KG1 (cell line): ENCODE measurements around the gene SAC3D1.
A peak's percentile ranks its signal among the peaks of the same experiment; 100 is the strongest.
"Not testable (repeated sequence)": the region's sequence is repeated elsewhere in the genome, so short reads cannot be mapped to it uniquely, and the experiment has no call there.

Experiments
- DNase-seq: peaks from one replicate; lab custom pipeline; 2025; lab: John Stamatoyannopoulos, UW

Gene SAC3D1

DNA sequence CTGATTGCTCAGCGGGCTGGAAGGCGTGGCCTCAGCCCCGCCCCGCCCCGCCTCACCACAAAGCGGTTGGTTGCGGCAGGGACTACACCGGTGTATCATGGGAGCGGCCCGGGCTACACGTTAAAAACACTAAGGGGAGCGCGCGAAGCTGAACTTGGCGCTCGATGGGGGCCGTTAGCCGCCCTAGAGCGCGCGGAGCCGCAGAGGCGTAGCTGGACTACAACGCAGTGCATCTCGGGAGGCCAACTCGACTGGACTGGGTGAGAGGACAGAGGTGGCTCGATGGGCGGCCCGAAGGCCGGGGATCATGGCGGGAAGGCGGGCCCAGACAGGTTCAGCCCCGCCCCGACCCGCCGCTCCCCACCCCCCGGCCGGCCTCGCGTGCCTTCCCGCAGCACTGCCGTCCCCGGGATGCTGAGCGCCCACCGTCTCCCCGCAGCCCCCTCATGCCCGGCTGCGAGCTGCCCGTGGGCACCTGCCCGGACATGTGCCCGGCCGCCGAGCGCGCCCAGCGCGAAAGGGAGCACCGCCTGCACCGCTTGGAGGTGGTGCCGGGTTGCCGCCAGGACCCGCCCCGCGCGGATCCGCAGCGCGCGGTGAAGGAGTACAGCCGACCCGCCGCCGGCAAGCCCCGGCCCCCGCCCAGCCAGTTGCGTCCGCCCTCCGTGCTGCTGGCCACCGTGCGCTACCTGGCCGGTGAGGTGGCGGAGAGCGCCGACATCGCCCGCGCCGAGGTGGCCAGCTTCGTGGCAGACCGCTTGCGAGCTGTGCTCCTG, at the start of gene SAC3D1:
Gene SAC3D1 (plus strand): TSS at position 364 of the 776 bp plus-strand sequence. CDS start 83 bp downstream, at position 447.
- DNase-seq: peak; percentile 99

DNA sequence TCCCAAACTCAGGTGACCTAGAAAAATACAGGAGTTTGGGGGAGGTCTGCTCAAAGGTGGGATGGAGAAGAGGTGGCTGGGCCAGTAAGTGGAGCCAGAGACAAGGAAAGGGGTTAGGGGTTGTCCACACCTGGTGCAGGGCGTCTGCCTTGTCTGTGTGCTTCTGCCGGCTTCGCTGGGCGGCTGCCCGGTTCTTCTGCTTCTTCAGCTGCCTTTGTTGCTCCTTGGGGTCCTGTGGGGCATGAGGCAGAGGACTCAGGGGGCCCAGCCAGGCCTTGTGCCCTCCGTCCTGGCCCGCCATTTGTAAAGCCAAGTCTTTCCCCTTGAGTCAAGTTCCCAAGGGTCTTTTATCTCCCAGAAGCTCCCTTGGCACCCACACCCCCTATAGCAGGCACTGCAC, 46.7 kb upstream of the SAC3D1 start:
- DNase-seq: no peak

DNA sequence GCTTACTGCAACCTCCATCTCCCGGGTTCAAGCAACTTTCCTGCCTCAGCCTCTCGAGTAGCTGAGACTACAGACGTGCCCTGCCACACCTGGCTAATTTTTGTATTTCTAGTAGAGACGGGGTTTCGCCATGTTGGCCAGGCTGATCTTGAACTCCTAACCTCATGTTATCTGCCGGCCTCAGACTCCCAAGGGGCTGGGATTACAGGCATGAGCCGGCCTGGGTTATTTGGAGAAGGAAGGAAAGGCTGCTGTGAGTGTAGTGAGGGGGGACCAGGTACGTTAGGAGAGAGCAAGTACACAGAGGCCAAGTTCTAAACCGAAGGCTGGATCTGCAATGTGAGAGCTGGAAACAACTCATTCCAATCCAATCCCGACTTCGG, 44.7 kb upstream of the SAC3D1 start:
- DNase-seq: no peak

DNA sequence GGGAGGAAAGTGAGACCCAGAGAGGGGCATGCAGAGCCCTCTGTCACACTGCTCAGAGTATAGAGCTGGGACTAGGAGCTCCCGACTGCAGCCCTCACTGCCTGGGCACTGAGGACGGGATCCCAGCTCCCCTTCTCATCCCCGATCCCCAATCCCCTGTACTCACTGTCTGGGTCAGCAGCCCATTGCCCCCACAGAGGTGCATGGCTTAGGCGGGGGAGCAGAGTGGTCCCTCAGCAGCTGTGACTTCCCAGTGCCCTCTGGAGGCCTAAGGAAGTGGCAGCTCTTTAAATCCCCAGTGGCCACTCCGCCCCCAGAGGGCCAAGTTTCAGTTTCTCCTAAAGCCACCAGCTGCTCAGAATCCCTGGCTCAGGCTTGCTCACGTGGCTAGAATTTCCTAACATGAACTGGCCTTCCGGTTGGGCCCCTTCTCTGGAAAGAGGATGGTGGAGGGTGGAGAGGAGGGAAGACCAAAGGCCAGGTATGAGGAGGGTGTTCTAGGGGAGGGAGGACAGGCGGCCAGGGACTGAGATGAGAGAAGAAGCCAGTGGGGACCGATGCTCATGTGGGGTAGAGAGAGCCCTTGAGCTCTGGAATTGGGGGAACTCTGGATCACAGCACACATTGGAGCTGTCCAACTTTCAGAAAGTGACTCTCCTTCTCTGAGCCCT, 44.2 kb upstream of the SAC3D1 start, which contains the start of gene BATF2:
Gene BATF2 (minus strand): TSS at position 262 of the 671 bp plus-strand sequence. CDS start 57 bp downstream, at position 205.
- DNase-seq: no peak

DNA sequence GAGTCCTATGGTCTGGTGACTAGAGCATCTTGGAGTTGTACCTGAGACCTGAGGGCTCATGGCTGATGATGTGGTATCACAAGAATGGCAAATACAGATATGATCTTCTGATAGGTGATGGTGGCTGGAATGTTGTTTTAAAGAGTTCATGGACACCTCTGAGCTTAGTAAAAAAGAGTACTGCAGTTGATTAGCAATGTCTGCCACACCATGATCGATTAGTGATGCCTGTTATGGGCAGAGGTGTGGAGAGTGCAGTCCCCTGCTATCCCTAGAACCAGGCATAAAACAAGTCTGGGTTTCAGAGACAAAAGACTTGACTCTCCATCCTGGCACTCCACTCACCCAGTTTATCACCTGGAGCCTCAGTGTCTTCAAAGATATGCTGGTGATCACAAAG, 42.9 kb upstream of the SAC3D1 start:
- DNase-seq: no peak

DNA sequence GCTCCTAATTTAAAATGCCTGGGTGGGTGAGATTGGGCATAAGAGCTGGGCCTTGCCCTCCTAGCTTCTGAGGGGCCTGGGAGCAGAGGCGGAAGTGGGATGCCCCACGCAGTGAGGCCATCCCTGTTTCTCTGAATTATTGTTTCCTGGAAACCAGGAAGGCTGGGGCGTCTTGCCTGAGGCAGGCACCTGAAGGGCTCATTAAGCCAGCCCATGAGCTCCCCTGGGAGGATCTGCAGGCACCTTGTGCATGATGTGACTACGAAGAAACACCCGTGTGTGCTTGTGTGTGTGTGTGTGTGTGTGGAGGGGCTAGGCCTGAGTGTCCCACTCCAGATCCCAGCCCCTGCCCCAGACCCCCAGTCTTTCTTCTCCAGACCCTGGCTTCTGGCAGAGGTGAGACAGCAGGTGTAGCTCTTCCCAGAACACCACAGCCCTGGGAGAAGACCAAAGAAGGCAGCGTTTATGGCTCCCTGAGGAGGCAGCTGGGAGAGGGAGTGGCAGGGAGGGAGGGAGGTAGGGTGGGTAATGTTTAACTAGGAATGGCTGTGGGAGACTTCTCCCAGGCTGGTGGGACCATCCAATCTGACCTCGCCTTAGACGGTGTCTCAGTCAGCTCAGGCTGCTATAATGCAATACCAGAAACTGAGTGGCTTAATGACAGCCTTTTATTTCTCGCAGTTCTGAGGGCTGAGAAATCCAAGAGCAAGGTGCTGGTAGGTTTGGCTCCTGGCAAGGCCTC, 42.1 kb upstream of the SAC3D1 start:
- DNase-seq: no peak

DNA sequence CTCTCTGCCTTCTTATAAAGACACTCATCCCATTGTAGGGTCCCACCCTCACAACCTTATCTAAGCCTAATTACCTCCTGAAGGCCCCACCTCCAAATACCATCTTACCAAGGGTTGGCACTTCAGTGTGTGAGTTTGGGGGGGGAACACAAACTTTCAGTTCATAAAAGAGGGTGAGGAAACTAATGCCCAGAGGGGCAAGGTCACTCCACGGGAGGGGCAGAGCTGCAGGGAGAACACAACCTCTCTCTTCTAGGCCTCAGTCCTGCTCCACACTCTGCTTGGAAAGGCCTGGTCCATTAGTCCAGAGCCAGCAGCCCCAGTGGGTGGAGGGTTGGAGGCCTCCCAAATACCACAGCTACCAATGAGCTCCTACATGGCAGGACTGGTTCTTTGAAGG, 41.5 kb upstream of the SAC3D1 start:
- DNase-seq: no peak

DNA sequence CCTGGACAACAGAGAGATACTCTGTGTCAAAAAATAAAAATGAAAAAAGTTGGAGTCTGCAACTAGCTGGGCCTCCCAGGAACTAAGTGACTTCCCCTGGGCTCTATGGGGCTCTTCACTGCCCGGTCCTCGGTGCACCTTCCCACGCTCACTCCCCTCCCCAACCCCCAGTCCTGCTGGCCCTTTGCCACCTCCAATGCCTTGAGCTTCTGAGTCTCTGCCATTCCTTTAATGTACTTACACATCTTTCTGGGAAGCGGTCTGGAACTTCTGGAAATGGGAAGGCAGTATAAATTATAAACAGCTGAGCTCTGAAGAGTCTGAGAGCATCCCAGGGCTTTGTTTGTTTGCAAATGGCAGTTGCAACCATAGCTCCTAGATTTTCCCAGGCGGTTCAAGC, 38.3 kb upstream of the SAC3D1 start:
- no peak for DNase-seq

DNA sequence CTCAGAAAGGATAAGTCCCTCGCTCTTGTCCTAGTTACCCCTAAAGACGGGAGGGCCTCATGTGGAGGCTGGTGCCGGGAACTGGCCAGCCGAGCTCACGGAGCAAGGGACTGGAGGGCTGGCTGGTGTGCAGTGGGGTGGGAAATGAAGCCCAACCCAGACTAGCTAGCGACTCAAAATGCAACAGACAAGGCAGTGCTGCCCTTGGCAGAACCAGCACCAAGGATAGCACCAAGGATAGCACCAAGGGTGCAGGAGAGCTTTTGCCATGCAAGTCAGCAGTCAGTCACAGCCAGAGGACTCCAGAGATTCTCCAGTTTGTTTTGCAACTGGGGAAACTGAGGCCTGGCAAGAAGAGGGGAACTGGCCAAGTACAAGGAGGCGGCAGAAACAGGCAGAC, 37.7 kb upstream of the SAC3D1 start:
- no peak for DNase-seq

DNA sequence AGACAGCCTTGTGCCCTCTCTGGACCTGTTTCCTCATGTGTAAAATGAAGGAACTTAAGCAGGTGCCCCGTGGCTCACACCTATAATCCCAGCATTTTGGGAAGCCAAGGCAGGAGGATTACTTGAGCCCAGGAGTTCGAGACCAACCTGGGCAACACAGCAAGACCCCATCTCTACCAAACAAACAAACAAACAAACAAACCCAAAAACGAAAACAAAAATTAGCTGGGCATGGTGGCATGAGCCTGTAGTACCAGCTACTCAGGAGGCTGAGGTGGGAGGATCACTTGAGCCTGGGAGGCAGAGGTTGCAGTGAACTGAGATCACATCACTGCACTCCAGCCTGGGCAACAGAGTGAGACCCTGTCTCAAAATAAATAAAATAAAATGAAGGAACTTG, 37.0 kb upstream of the SAC3D1 start:
- not testable (repeated sequence) for DNase-seq

DNA sequence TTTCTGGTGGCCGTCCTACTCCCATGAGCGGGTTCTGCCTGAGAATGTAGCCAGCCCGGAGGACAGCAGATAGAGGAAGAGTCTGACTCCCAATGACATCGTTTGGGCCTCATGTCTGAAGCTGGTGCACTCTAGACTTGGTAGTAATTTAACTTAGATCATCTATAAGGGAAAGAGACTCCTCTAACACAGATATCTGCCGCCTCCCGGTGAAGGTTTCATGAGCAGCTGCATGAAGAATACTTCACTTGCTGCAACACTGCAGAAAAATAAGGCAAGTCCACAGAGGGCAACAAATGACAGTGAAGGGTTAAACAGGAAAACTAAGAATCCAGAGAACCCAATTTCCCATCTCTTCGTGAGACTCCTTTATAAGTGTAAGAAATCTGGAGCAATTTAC, 33.0 kb upstream of the SAC3D1 start:
- no peak for DNase-seq

DNA sequence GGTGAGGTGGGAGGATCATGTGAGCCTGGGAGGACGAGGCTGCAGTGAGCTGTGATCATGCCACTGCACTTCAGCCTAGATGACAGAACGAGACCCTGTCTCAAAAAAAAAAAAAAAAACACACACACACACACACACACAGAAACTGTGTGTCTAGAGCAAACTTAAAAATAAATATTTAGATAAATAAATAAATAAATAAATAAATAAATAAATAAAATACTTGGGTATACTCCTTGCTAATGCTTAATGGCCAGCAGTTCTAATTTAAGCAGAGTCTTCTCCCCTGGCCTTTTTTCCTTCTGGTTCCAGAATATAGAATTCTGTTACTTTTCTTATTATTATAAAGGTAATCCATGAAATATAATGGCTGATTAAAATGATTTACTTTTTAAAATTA, 32.1 kb upstream of the SAC3D1 start:
- DNase-seq: no peak

DNA sequence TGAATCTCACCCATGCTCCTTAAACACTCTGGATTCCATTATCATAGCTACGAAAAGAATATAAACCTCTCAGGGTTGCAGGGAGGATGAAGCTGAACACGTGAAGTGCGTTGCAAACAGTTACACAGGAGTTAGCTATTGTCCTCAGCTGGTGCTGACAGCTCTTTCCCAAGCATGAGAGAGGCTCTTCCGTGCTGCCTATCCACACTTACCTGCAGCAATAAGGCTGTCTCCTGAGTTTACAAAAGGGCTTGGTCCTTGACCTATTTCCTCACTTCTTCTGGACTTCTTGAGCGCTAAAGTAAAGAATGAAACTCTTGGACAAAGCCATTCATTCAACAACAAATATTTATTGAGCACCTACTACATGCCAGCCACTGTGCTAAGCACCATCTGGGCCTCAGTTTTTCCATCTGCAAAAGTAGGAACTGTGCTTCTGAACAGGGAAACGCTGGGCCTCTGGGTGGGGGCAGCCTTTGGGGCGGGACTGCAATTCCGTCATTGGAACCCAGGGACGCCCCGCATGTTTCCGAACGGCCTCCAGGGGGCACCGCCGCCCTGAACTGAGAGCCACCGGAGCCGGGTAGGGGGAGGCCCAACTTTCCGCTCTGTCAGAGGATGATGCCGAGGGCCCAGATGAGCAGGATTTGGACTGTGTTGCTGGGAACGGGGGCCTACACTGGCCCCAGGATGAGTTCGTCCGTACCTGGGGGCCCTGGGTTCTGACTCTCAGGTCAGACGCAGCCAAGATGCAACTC, 27.7 kb upstream of the SAC3D1 start:
- peak; percentile 93 for DNase-seq

DNA sequence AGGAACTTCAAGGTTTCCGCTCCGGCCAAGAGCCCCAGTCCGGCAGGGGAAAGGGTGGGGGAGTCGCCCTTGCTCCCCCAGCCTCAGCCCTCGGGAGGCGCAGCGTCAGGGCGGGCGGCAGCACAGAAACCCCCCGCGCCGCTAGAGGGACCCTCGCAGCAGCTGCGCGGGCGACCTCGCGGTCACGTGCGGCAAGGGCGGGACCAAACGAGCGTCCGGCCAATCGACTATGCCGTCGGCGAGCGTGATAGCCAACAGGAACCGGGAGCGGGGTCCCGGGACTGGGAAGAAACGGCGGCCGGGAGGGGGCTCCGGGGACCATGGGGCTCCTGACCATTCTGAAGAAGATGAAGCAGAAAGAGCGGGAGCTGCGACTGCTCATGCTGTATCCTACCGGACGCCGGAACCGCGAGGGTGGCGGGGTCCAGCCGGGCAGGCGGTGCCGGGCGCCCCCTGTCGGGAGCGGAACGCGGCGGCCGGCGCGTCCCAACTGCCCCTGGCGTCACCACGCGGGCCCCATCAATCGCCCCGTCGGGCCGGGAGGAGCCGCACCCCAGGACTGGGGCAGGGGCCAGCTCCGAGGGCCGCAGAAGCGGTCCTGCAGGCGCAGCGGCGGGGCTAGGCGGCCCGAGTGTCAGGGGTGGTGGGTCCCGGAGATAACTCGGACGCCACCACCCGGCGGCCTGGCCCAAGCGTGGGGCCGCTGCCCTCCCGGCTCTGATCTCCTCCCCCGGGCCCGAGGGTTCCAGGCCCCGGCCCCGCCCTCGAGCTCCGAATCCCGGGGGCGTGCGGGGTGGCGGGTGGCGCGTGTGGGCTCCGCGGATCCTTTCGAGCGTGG, 26.9 kb upstream of the SAC3D1 start, which contains the start of gene ARL2:
Gene ARL2 (plus strand): TSS at position 273 of the 838 bp plus-strand sequence. CDS start 48 bp downstream, at position 321.
- DNase-seq: peak; percentile 99

DNA sequence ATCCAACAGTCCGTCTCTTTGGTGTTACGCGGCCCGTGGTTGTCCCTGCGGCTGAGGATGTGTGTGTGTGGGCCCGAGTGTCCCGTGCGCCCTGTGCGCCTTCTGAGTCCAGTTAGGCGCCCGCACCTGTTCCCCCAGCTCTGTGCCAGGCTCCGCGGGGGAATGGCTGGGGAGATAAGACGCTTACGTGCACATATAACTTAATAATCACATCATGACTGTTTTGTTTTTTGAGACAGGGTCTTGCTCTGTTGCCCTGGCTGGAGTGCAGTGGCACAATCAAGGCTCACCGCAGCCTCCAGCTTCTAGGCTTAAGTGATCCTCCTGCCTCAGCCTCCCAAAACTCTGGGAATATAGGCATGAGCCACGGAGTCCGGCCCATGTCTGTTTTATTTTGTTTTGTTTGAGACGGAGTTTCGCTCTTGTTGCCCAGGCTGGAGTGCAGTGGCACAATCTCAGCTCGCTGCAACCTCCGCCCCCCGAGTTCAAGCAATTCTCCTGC, 26.2 kb upstream of the SAC3D1 start:
- no peak for DNase-seq

DNA sequence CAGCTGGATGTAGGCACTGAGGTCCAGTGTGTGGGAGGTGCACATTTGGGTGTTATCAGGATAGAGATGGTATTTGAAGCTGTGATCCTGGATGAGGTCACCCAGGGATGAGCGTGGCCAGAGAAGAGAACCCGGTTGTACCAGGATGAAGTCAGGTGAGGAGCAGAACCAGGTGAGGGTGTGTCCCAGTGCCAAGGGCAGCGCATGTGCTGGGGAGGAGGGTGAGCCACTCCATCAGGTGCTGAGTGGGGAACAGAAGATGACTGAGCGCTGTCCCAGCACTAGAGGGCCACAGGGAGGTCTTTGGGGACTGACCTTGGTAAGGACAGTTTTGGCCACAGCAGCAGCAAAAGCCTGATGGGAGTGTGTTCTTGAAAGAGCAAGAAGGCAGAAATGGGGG, 24.3 kb upstream of the SAC3D1 start:
- DNase-seq: no peak

DNA sequence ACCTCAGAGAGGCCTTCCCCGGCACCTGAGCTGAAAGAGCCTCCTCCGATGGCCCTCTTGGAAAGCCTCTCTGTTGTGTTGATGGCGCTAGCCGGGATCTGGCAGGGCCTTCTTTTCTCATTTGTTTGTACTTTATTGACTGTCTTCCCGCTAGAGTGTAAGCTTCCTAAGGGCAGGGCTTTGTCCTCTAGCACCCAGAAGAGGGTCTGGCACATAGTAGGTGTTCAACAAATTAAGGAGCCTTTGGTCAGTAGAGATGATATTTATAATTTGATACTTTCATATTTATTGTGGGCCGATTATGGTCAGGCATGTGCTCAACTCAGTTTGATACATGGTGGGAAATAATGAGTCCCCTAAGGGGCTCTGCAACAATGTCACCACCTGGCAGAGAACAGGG, 23.1 kb upstream of the SAC3D1 start:
- no peak for DNase-seq

DNA sequence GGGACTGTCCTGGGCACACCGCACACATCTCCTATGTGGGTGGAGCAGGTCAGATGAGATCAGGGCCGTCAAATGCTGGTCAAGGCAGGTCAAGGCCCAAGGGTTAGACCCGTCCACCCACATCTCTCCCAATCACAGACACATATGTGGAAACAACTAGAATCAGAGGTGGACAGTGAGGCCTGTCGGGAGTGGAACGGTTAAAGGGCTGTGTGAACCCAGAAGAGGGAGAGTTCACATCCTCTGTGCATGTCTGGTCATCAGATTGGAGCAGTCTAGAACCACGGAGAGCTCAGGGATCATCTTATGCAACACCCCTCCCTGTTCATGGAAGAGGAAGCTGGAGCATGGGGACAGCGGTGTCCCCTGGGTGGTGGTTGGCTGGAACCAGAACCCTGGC, 21.2 kb upstream of the SAC3D1 start:
- no peak for DNase-seq

DNA sequence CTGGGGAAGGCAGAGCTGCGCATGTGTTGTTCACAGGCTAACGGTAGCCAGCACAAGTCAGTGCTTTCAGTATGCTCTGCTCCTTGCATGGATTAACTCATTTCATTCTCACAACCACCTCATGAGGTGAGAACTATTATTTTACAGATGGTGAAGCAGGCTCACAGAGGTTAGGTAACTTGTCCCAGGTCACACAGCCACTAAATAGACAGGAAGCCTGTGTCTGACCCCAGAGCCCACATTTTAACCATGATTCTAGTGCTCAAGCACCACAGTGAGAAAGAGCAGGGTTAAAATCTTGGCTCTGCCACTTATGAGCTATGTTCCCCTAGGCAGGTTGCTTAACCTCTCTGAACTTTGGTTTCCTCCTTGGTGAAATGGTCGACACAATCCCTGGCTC, 20.0 kb upstream of the SAC3D1 start:
- no peak for DNase-seq

DNA sequence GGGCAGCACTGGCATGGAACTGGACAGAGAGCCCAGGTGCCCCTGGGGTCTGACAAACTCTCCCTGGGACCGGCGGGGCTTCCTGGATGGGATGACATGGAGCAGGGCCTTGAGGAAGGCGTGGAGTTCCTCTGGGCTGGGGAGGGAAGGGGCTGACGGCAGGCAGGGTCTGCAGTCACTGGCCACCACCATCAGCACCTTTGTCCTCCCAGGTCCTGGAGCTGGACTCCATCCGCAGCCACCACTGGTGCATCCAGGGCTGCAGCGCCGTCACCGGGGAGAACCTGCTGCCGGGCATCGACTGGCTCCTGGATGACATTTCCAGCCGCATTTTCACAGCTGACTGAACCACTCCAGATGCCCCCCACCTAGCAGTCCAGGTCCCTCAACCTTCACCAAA, 19.5 kb upstream of the SAC3D1 start:
- DNase-seq: no peak

DNA sequence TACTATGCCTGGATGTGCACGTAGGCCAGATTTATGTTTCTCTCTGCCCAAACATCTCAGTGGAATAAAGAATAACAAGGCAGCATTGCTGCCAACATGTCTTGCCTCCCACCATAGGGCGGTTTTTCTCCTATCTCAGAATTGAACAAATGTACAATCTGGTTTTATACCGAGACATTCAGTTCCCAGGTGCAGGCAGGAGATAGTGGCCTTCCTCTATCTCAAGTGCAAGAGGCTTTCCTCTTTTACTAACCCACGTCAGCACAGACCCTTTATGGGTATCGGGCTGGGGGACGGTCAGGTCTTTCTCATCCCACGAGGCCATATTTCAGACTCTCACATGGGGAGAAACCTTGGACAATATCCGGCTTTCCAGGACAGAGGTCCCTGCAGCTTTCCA, 17.5 kb upstream of the SAC3D1 start:
- DNase-seq: not testable (repeated sequence)
